Activated CD4-positive, alpha-beta memory T cell treated with anti-CD3 and anti-CD28 coated beads for 36 hours (primary cell): ENCODE results near the gene NMT1. TPM values are rescaled to one million over a fixed set of nuclear protein-coding genes. Genes with fewer than 3 reads are reported as not detected.

ENCODE experiments used
- CTCF ChIA-PET: fragments of 350-600 bp; sonication (Branson Sonifier 250); formaldehyde crosslinking; loops from one replicate; lab custom pipeline; 2021; ENCODE audit warnings: antibody characterized with exemption, inconsistent platforms; lab: Charles Lee
- POLR2A ChIA-PET: fragments of 350-600 bp; sonication (Branson Sonifier 250); formaldehyde crosslinking; loops from one replicate; lab custom pipeline; 2021; ENCODE audit warnings: antibody characterized with exemption; lab: Charles Lee
- DNase-seq: peaks from one replicate; pipeline ENCODE4 v3.0.0-alpha.2; 2020
- H3K27ac Mint-ChIP-seq: one replicate; pipeline ENCODE4 v1.8.0; 2021; ENCODE audit warnings: mixed read lengths
- H3K27me3 Mint-ChIP-seq: one replicate; pipeline ENCODE4 v1.8.0; 2021; ENCODE audit warnings: mixed read lengths
- H3K36me3 Mint-ChIP-seq: one replicate; pipeline ENCODE4 v1.8.0; 2021; ENCODE audit warnings: mixed read lengths
- H3K4me1 Mint-ChIP-seq: one replicate; pipeline ENCODE4 v1.8.0; 2021; ENCODE audit warnings: low read depth, mixed read lengths
- H3K4me3 Mint-ChIP-seq: one replicate; pipeline ENCODE4 v1.8.0; 2021; ENCODE audit warnings: mild to moderate bottlenecking, mixed read lengths
- H3K9me3 Mint-ChIP-seq: one replicate; pipeline ENCODE4 v1.8.0; 2021; ENCODE audit warnings: mixed read lengths
- intact Hi-C: fragments of 100-400 bp; cut with micrococcal nuclease; formaldehyde crosslinking; loops from one replicate; pipeline ENCODE4 v1.15.1; 2023
- microRNA-seq: library from miRNA; unstranded; fragments of <30 nt; microRNA quantifications from one replicate; pipeline ENCODE4 v1.2.0, GENCODE V29; 2022; ENCODE audit warnings: borderline number of aligned reads, borderline microRNAs expressed, borderline replicate concordance
- total RNA-seq, 2 experiments: library from RNA; stranded (reverse); gene quantifications; one replicate each; pipeline ENCODE4 v1.2.3, GENCODE V29; 2021

The NMT1 gene
- total RNA-seq, 2 experiments from 2014 or later = 158 TPM

- Mint-ChIP-seq H3K4me3 (peak overlapping the region; percentile 99), H3K4me1 (peaks cover 33% of the 10 kb centered on the region), H3K36me3 (peaks cover 29% of the 10 kb centered on the region), H3K27me3 (no peaks in the 10 kb centered on the region), H3K9me3 (no peaks in the 10 kb centered on the region), H3K27ac (peak overlapping the region; percentile 100)
- ChIA-PET CTCF (interaction anchor here (0.7 to 11.2 kb wide), 17 partner anchors 12 to 236 kb away, joined by 3 to 316 read pairs (median 9); partner anchors contain the start of genes ACBD4, DCAKD, HEXIM2 and PLCD3), POLR2A (interaction anchor here (0.6 to 6.1 kb wide), 16 partner anchors 10 to 650 kb away, joined by 3 to 217 read pairs (median 6); partner anchors contain the start of genes ACBD4, FMNL1, HEXIM2 and MAP3K14)
- peak; percentile 64 for DNase-seq
- intact Hi-C loops = loop anchor here (1.0 to 10.0 kb wide), 5 partner anchors 23 to 945 kb away; partner anchors contain the start of gene NMT1
These were observed 88.8 kb downstream of the NMT1 start for GRCh38 chr17:45149669-45150664.

- peak overlapping the region; percentile 99 for H3K4me3 Mint-ChIP-seq
- H3K27ac Mint-ChIP-seq = peak overlapping the region; percentile 54
- ChIA-PET POLR2A (interaction anchor here (0.6 to 6.1 kb wide), 11 partner anchors 9 to 165 kb away, joined by 3 to 217 read pairs (median 19); partner anchors contain the start of genes ACBD4, FMNL1, HEXIM2 and MAP3K14), CTCF (interaction anchor here (0.7 to 11.2 kb wide), 18 partner anchors 10 to 278 kb away, joined by 3 to 316 read pairs (median 7); partner anchors contain the start of genes ACBD4, HEXIM2 and PLCD3)
- no peaks in the 10 kb centered on the region for H3K9me3 Mint-ChIP-seq
- intact Hi-C loops = no loop called here
- H3K36me3 Mint-ChIP-seq = peaks cover 29% of the 10 kb centered on the region
- no peak for DNase-seq
- H3K27me3 Mint-ChIP-seq = no peaks in the 10 kb centered on the region
- peaks cover 30% of the 10 kb centered on the region for H3K4me1 Mint-ChIP-seq
These were observed 90.0 kb downstream of the NMT1 start for GRCh38 chr17:45150911-45151809.

- H3K4me1 Mint-ChIP-seq = peaks cover 47% of the 10 kb centered on the region
- no peak overlapping the region for H3K4me3 Mint-ChIP-seq
- intact Hi-C loops = no loop called here
- H3K27ac Mint-ChIP-seq = peak overlapping the region; percentile 49
- no peaks in the 10 kb centered on the region for H3K9me3 Mint-ChIP-seq
- CTCF ChIA-PET = interaction anchor here (0.7 to 11.2 kb wide), 3 partner anchors 19 to 1114 kb away, joined by 5 to 316 read pairs (median 23); partner anchors contain the start of gene ACBD4
- POLR2A ChIA-PET = interaction anchor here (0.6 to 0.9 kb wide), 2 partner anchors 9 to 152 kb away, joined by 3 read pairs; no protein-coding TSS in a partner anchor
- peaks cover 21% of the 10 kb centered on the region for H3K36me3 Mint-ChIP-seq
- no peaks in the 10 kb centered on the region for H3K27me3 Mint-ChIP-seq
- no peak for DNase-seq
These were observed 93.9 kb downstream of the NMT1 start for GRCh38 chr17:45155029-45155428.

- ChIA-PET POLR2A (interaction anchor here (0.9 kb wide), 1 partner anchor 9 kb away, joined by 3 read pairs; no protein-coding TSS in a partner anchor), CTCF (interaction anchor here (0.7 to 11.2 kb wide), 3 partner anchors 20 to 1113 kb away, joined by 5 to 316 read pairs (median 23); partner anchors contain the start of gene ACBD4)
- Mint-ChIP-seq H3K36me3 (peaks cover 19% of the 10 kb centered on the region), H3K4me3 (no peak overlapping the region), H3K9me3 (no peaks in the 10 kb centered on the region), H3K4me1 (peaks cover 46% of the 10 kb centered on the region), H3K27me3 (no peaks in the 10 kb centered on the region), H3K27ac (peak overlapping the region; percentile 49)
- intact Hi-C loops = no loop called here
- no peak for DNase-seq
These were observed 94.4 kb downstream of the NMT1 start for GRCh38 chr17:45155483-45155882.

GRCh38 chr17:45156242-45156641, 95.1 kb downstream of the NMT1 start:
- POLR2A ChIA-PET = no interaction called here
- DNase-seq = no peak
- H3K27ac Mint-ChIP-seq = peak overlapping the region; percentile 5
- H3K4me3 Mint-ChIP-seq = no peak overlapping the region
- H3K27me3 Mint-ChIP-seq = no peaks in the 10 kb centered on the region
- CTCF ChIA-PET = interaction anchor here (2.9 to 11.2 kb wide), 2 partner anchors 21 to 42 kb away, joined by 23 to 316 read pairs; partner anchors contain the start of gene ACBD4
- no peaks in the 10 kb centered on the region for H3K9me3 Mint-ChIP-seq
- intact Hi-C loops = no loop called here
- H3K36me3 Mint-ChIP-seq = peaks cover 17% of the 10 kb centered on the region
- peaks cover 39% of the 10 kb centered on the region for H3K4me1 Mint-ChIP-seq

Small RNA genes within 50 kb of the gene (microRNA-seq; reads per million reads assigned to microRNA genes)
- not detected for gene MIR6784

Other genes with a start within 250 kb of the NMT1 start
- 1 to 10 TPM; 1.9 to 2.7 TPM for gene GJC1, start 231.0 kb upstream of the NMT1 start, total RNA-seq
- not detected for gene HIGD1B, start 213.4 kb upstream of the NMT1 start, total RNA-seq
- gene EFTUD2, start 161.9 kb upstream of the NMT1 start, total RNA-seq = 100 to 1,000 TPM; 162 to 171 TPM
- not detected for gene GFAP, start 145.8 kb upstream of the NMT1 start, total RNA-seq
- 10 to 100 TPM; 36.2 to 42.9 TPM for gene KIF18B, start 113.5 kb upstream of the NMT1 start, total RNA-seq
- gene C1QL1, start 93.0 kb upstream of the NMT1 start, total RNA-seq = under 1 TPM; 0.76 to 0.87 TPM
- gene DCAKD, start 9.7 kb upstream of the NMT1 start, total RNA-seq = 10 to 100 TPM; 32.0 to 34.0 TPM
- gene PLCD3, start 71.2 kb downstream of the NMT1 start, total RNA-seq = 1 to 10 TPM; 4.3 to 4.4 TPM
- 10 to 100 TPM; 12.5 to 13.8 TPM for gene ACBD4, start 74.4 kb downstream of the NMT1 start, total RNA-seq
- 10 to 100 TPM; 24.9 to 25.4 TPM for gene HEXIM1, start 87.2 kb downstream of the NMT1 start, total RNA-seq
- gene HEXIM2, start 100.6 kb downstream of the NMT1 start, total RNA-seq = 1 to 10 TPM; 5.3 to 5.6 TPM
- 100 to 1,000 TPM; 314 to 331 TPM for gene FMNL1, start 160.6 kb downstream of the NMT1 start, total RNA-seq
- under 1 TPM in 1 of 2 experiments, not detected in 1; 0.12 TPM for gene SPATA32, start 200.8 kb downstream of the NMT1 start, total RNA-seq